Body of pancreas (tissue), 4 donors: ENCODE data around the gene GALR2. TPM values are rescaled to one million over a fixed set of nuclear protein-coding genes. Genes with fewer than 3 reads are reported as not detected.

Experiments used
- ATAC-seq: fragments of 150-250 bp; one replicate; pipeline ENCODE4 v1.9.1; 2016
- DNase-seq, 4 donors: peaks; one replicate each; pipeline ENCODE4 v3.0.0-alpha.2; 2019
- H3K27ac ChIP-seq, 4 donors: fragments of 200-600 bp; sonication (generic); 1 replicate in 3 of 4; 2 replicates in 1 of 4; pipeline versions ENCODE4 v1.5.1 to v1.6.1; 2016 to 2019; ENCODE audit warnings: mild to moderate bottlenecking in 1 of 4, mixed read lengths in 1 of 4, moderate library complexity in 1 of 4
- H3K27me3 ChIP-seq, 2 donors: fragments of 200-600 bp; sonication (generic); one replicate each; pipeline ENCODE4 v1.6.0; 2016; ENCODE audit warnings: mild to moderate bottlenecking in 1 of 2
- H3K36me3 ChIP-seq, 2 donors: fragments of 200-600 bp; sonication (generic); replicated peaks in 1 of 2; 2 replicates each; pipeline ENCODE4 v1.5.1; 2016; ENCODE audit warnings: low read depth in 2 of 2; ENCODE audit not compliant: insufficient read depth in 1 of 2
- H3K4me1 ChIP-seq: fragments of 200-600 bp; sonication (generic); one replicate; pipeline ENCODE4 v1.6.0; 2016
- H3K4me3 ChIP-seq, 2 donors: fragments of 200-600 bp; sonication (generic); 1 replicate in 1 of 2; 2 replicates in 1 of 2; pipeline ENCODE4 v1.5.1; 2016 to 2019
- H3K9me3 ChIP-seq, 3 donors: fragments of 200-600 bp; sonication (generic); 1 replicate in 2 of 3; 2 replicates in 1 of 3; pipeline ENCODE4 v1.5.1; 2016
- CTCF ChIP-seq, 7 experiments: fragments of 450-650 bp in 4 of 7; fragments of 200-600 bp in 3 of 7; sonication (generic) in 3 of 7; IDR thresholded peaks; one replicate each; pipeline ENCODE4 v1.5.1; 2016 to 2019; ENCODE audit warnings: antibody characterized with exemption in 7 of 7
- POLR2A ChIP-seq, 3 donors: fragments of 450-650 bp; IDR thresholded peaks; one replicate each; pipeline ENCODE4 v1.6.1; 2016; ENCODE audit warnings: antibody characterized with exemption in 3 of 3, mild to moderate bottlenecking in 2 of 3
- WGBS, 2 donors: methylation state at CpG; one replicate each; pipeline ENCODE4 v1.1.5; 2017; 5-methylcytosine and 5-hydroxymethylcytosine counted together
- intact Hi-C: fragments of 100-400 bp; cut with DNase I; formaldehyde crosslinking; loops from one replicate; pipeline ENCODE4 v1.15.1; 2023
- total RNA-seq, 2 donors: library from RNA; depleted of rRNA; stranded (reverse); fragments of >200 nt; gene quantifications; one replicate each; pipeline ENCODE4 v1.1.0, GENCODE V29; 2016

GALR2 gene
- total RNA-seq, 2 donors from 2014 or later = 0.52 TPM; not detected in 1

DNA sequence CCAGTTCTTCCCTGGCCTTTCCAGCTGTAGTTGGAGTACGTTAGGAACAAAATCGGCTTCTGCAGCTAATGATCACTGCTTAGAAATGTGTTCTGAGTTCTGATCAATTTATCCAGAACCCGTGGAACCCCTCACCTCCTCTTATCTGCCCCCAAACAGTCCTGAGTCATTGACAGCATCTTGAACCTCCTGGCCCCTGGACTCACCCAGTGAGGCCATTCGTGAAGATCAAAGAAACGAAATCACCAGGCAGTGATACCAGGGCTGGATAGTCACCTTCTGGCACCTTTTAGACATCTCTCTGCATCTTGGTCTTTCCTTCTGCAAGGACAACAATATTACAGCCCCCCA, 46.1 kb downstream of the GALR2 start:
- Histone ChIP-seq H3K27ac (no peak overlapping the region), H3K36me3 (no peaks in the 10 kb centered on the region), H3K4me1 (peaks cover 12% of the 10 kb centered on the region), H3K4me3 (no peak overlapping the region), H3K27me3 (peaks cover 0 to 4% of the 10 kb centered on the region in 2 donors), H3K9me3 (no peaks in the 10 kb centered on the region)
- TF ChIP-seq CTCF (IDR thresholded peaks at IDR 0.05) (no peak), POLR2A (IDR thresholded peaks at IDR 0.05) (no peak)
- ATAC-seq (no peak), DNase-seq (no peak)
- intact Hi-C loops = loop anchor here (5.0 kb wide), 1 partner anchor 162 kb away; no protein-coding TSS in a partner anchor
- 84 to 100% methylated on average over 2 to 5 of the region's 5 CpGs for WGBS, 2 donors

GRCh38 chr17:76121932-76122430, 47.4 kb downstream of the GALR2 start:
- intact Hi-C loops = loop anchor here (5.0 kb wide), 1 partner anchor 160 kb away; no protein-coding TSS in a partner anchor
- Histone ChIP-seq H3K36me3 (no peaks in the 10 kb centered on the region), H3K27ac (no peak overlapping the region), H3K27me3 (peaks cover 0 to 4% of the 10 kb centered on the region in 2 donors), H3K9me3 (no peaks in the 10 kb centered on the region), H3K4me3 (no peak overlapping the region), H3K4me1 (peaks cover 12% of the 10 kb centered on the region)
- peak in 1 of 4 donors; percentile 48 for DNase-seq
- TF ChIP-seq CTCF (IDR thresholded peaks at IDR 0.05) = no peak
- TF ChIP-seq POLR2A (IDR thresholded peaks at IDR 0.05) = no peak
- 43 to 59% methylated on average over 16 to 31 of the region's 42 CpGs for WGBS, 2 donors
- ATAC-seq = peak; percentile 43

DNA sequence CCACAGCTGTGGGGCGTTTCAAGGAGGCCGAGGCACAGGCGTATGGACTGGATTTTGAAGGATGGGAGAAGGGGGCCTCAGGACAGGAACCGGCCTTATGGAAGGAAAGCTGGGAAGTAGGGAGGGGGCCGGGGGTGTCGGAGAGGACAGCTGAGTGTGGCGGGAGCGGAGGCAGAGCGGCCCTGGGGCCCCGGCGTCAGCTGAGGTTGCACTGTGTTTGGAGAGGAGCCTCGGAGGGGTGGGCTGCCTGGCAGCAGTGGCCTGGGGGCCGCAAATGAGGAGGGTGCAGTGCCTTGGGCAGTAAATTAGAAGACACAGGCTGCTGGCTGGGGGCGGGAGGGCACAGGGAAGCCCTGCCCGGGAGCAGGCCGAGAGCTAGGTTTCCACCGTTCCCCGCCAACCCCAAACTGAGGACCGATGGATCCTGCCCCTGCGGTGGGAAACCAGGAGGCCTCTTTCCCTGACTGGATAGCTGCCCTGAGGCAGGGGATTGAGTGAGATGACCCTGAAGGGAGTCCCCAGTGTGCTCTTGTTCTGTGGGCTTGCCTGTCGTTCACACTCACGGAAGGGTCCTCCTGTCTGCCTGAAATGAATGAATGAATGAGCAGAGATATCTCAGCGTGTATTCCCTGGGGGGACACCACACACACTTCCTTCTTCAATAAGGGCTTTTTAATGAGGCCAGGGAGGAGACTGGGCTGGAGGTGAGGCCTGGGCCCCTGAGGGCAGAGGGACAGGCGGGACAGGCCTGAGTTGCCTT, 48.0 kb downstream of the GALR2 start:
- no peak for DNase-seq
- intact Hi-C loops = loop anchor here (5.0 kb wide), 1 partner anchor 160 kb away; no protein-coding TSS in a partner anchor
- H3K9me3 ChIP-seq = no peaks in the 10 kb centered on the region

GRCh38 chr17:76123191-76123499, 48.6 kb downstream of the GALR2 start:
- ATAC-seq = no peak

More for the DNA sequence above, 48.0 kb downstream of the GALR2 start:
- no peak overlapping the region for H3K4me3 ChIP-seq
- peaks cover 0 to 4% of the 10 kb centered on the region in 2 donors for H3K27me3 ChIP-seq
- no peaks in the 10 kb centered on the region for H3K36me3 ChIP-seq
- ATAC-seq = no peak
- H3K27ac ChIP-seq = no peak overlapping the region
- TF ChIP-seq POLR2A (IDR thresholded peaks at IDR 0.05) (no peak), CTCF (IDR thresholded peaks at IDR 0.05) (no peak)
- H3K4me1 ChIP-seq = peaks cover 12% of the 10 kb centered on the region
- whole genome bisulfite sequencing, 2 donors = 86 to 89% methylated on average over 18 to 22 of the region's 24 CpGs

More at GRCh38 chr17:76123191-76123499, 48.6 kb downstream of the GALR2 start:
- 72 to 80% methylated on average over 5 of the region's 5 CpGs for WGBS, 2 donors
- Histone ChIP-seq H3K4me3 (no peak overlapping the region), H3K27ac (no peak overlapping the region), H3K4me1 (peaks cover 12% of the 10 kb centered on the region), H3K27me3 (peaks cover 0 to 4% of the 10 kb centered on the region in 2 donors), H3K36me3 (no peaks in the 10 kb centered on the region), H3K9me3 (no peaks in the 10 kb centered on the region)
- intact Hi-C loops = loop anchor here (5.0 kb wide), 1 partner anchor 159 kb away; no protein-coding TSS in a partner anchor
- no peak for DNase-seq
- TF ChIP-seq POLR2A (IDR thresholded peaks at IDR 0.05) = no peak
- TF ChIP-seq CTCF (IDR thresholded peaks at IDR 0.05) = no peak
